ENCODE data around the gene IL31RA.

The IL31RA gene

GRCh38 chr5:55885359-55885758, 34.2 kb downstream of the IL31RA start:
- TF ChIP-seq REST (IDR thresholded peaks at IDR 0.05; ENCODE audit: insufficient read depth in 1 of 2, low read depth in 2 of 2, low read length in 2 of 2) (no peak), SIN3A (IDR thresholded peaks at IDR 0.05; ENCODE audit: borderline replicate concordance, insufficient read depth, low read length) (no peak), POLR2AphosphoS5 (IDR thresholded peaks at IDR 0.05; ENCODE audit: low read depth, low read length) (no peak), TAF1 (IDR thresholded peaks at IDR 0.05; ENCODE audit: borderline replicate concordance, insufficient read depth, low read length) (no peak), FOXP2 (optimal IDR thresholded peaks at IDR 0.05; ENCODE audit: borderline replicate concordance, extremely low read depth, extremely low read length, insufficient read depth) (no peak)

DNA sequence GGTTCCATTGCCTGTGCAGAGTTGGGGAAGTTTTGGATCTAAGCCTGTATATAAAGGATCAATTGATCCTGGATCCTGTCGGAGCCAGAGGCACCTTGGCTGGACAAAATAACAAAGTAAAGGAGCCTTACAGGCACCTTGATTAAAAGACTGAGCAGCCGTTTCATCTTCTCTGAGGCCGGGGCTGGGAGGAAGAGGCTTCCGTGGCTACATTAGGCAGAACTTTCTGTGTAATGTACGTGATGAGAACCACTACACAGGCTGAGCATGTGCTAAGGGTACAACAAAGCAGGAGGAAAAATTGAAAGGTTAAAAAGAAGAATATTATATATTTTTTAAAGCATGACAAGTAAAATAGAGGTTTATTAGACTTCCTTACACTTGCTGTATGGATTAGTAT, 37.0 kb downstream of the IL31RA start:
- TF ChIP-seq TAF1 (IDR thresholded peaks at IDR 0.05; ENCODE audit: borderline replicate concordance, insufficient read depth, low read length) (no peak), POLR2AphosphoS5 (IDR thresholded peaks at IDR 0.05; ENCODE audit: low read depth, low read length) (no peak), REST (IDR thresholded peaks at IDR 0.05; ENCODE audit: insufficient read depth in 1 of 2, low read depth in 2 of 2, low read length in 2 of 2) (no peak), FOXP2 (optimal IDR thresholded peaks at IDR 0.05; ENCODE audit: borderline replicate concordance, extremely low read depth, extremely low read length, insufficient read depth) (no peak), SIN3A (IDR thresholded peaks at IDR 0.05; ENCODE audit: borderline replicate concordance, insufficient read depth, low read length) (no peak)

DNA sequence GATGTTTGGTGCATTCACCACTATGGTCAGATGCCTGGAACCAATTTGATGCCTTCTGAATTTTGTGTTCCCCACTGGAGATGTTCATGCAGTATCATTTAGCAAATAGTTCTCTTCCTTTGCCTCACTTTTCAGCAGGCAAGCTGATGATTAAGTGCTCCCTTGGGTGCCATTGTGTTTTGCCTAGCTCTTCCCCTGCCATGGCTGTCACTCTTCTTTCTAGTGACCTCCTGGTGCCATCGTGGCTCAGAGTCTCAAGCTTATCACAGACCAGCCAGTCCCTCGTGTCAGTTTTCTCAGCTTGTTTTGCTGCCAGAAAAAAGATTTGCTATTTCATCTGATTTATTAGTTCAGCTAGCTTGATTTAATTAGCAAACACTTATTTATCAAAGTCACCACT, 41.3 kb downstream of the IL31RA start:
- TF ChIP-seq FOXP2 (optimal IDR thresholded peaks at IDR 0.05; ENCODE audit: borderline replicate concordance, extremely low read depth, extremely low read length, insufficient read depth) (no peak), REST (IDR thresholded peaks at IDR 0.05; ENCODE audit: insufficient read depth in 1 of 2, low read depth in 2 of 2, low read length in 2 of 2) (no peak)

- TF ChIP-seq FOXP2 (optimal IDR thresholded peaks at IDR 0.05; ENCODE audit: borderline replicate concordance, extremely low read depth, extremely low read length, insufficient read depth) (no peak), POLR2AphosphoS5 (IDR thresholded peaks at IDR 0.05; ENCODE audit: low read depth, low read length) (no peak), TAF1 (IDR thresholded peaks at IDR 0.05; ENCODE audit: borderline replicate concordance, insufficient read depth, low read length) (no peak), REST (IDR thresholded peaks at IDR 0.05; ENCODE audit: insufficient read depth in 1 of 2, low read depth in 2 of 2, low read length in 2 of 2) (no peak), SIN3A (IDR thresholded peaks at IDR 0.05; ENCODE audit: borderline replicate concordance, insufficient read depth, low read length) (no peak)
Observed at GRCh38 chr5:55894135-55894534, 43.0 kb downstream of the IL31RA start.

DNA sequence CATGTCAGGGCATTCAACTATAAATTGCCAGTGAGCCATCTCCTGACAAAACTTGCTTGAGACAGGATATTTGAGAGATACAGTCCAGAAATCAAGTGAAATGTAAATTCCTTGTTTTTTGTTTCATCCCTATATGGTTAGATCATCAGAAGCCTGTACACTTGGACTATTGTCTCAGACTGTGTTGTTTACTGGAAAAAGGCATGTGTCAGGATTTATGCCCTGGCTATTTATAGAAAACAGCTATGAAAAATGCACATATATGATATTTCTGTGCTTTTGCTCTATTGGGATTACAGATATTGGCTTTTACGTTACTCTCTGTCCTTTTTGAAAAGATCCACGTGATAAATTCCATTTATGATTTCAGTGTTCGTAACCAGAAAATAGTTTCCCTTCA, 44.2 kb downstream of the IL31RA start:
- no peak for TF ChIP-seq SIN3A (IDR thresholded peaks at IDR 0.05; ENCODE audit: borderline replicate concordance, insufficient read depth, low read length)
- no peak for TF ChIP-seq POLR2AphosphoS5 (IDR thresholded peaks at IDR 0.05; ENCODE audit: low read depth, low read length)
- TF ChIP-seq TAF1 (IDR thresholded peaks at IDR 0.05; ENCODE audit: borderline replicate concordance, insufficient read depth, low read length), result no peak
- TF ChIP-seq REST (IDR thresholded peaks at IDR 0.05; ENCODE audit: insufficient read depth in 1 of 2, low read depth in 2 of 2, low read length in 2 of 2), result no peak
- TF ChIP-seq FOXP2 (optimal IDR thresholded peaks at IDR 0.05; ENCODE audit: borderline replicate concordance, extremely low read depth, extremely low read length, insufficient read depth), result no peak

Measured in PFSK-1 (cell line).